Keratinocyte (primary cell): ENCODE measurements around the gene EML1.

Experiments used
- CTCF ChIP-seq, 3 experiments: IDR thresholded peaks in 1 of 3; conservative IDR thresholded peaks in 1 of 3; optimal IDR thresholded peaks in 1 of 3; 2 replicates in 2 of 3; 3 replicates in 1 of 3; pipeline versions ENCODE3 to v1.5.1; 2011; ENCODE audit warnings: low read length in 3 of 3, mild to moderate bottlenecking in 3 of 3, moderate library complexity in 2 of 3, control low read depth in 1 of 3, inconsistent platforms in 1 of 3; ENCODE audit not compliant: insufficient read depth in 2 of 3; ENCODE audit errors: extremely low read depth in 1 of 3
- EZH2 ChIP-seq: IDR thresholded peaks from one replicate; pipeline ENCODE4 v1.6.1; 2012; ENCODE audit warnings: inconsistent platforms, mild to moderate bottlenecking, low read length, moderate library complexity

GRCh38 chr14:99865408-99865807, 72.2 kb downstream of the EML1 start:
- TF ChIP-seq CTCF (optimal IDR thresholded peaks at IDR 0.05 in 1 of 3, IDR thresholded peaks at IDR 0.05 in 1 of 3, conservative IDR thresholded peaks at IDR 0.05 in 1 of 3; ENCODE audit: extremely low read depth in 1 of 3, insufficient read depth in 2 of 3, low read length in 3 of 3) (no peak), EZH2 (no peak)
